Measurements from ENCODE around the gene PDZD7. TPM values are rescaled to one million over a fixed set of nuclear protein-coding genes. Genes with fewer than 3 reads are reported as not detected.

Gene PDZD7
- total and polyA plus RNA-seq, 2 of the 8 experiments (the other 6 are each of a cell fraction or from before 2014, with no cell fraction given), result 0.88 to 1.6 TPM

- Histone ChIP-seq H3K14ac (ENCODE audit: insufficient read length) (no peak overlapping the region), H3K18ac (ENCODE audit: extremely low read depth, low read length) (no peak overlapping the region), H4K8ac (ENCODE audit: extremely low read depth, insufficient read depth, low read length) (no peak overlapping the region), H3K56ac (replicated peaks; ENCODE audit: insufficient read length, low read depth, low read length) (no peak overlapping the region), H3K27me3 (replicated peaks in 1 of 4; ENCODE audit: control insufficient read depth in 3 of 4, extremely low read depth in 1 of 4, insufficient read depth in 3 of 4, low read length in 3 of 4) (no peaks in the 10 kb centered on the region), H3K79me1 (ENCODE audit: low read depth, low read length) (no peaks in the 10 kb centered on the region), H3K27ac (ENCODE audit: low read depth, low read length) (no peak overlapping the region), H4K5ac (ENCODE audit: insufficient read length, low read depth, low read length) (no peak overlapping the region), H2AK5ac (ENCODE audit: low read depth, low read length) (no peak overlapping the region), H3K9ac (replicated peaks in 1 of 4; ENCODE audit: extremely low read depth in 1 of 4, low read depth in 3 of 4, low read length in 3 of 4) (no peak overlapping the region), H2AFZ (ENCODE audit: low read length) (no peak overlapping the region), H4K20me1 (replicated peaks in 1 of 2; ENCODE audit: control insufficient read depth in 1 of 2, insufficient read depth in 2 of 2, low read length in 2 of 2) (no peaks in the 10 kb centered on the region), H2BK20ac (ENCODE audit: low read length) (no peak overlapping the region), H3K23ac (ENCODE audit: insufficient read length) (no peak overlapping the region), H4K91ac (replicated peaks; ENCODE audit: insufficient read length, low read length) (no peak overlapping the region), H3K23me2 (ENCODE audit: low read depth, low read length) (no peaks in the 10 kb centered on the region), H2BK15ac (ENCODE audit: low read length) (no peak overlapping the region), H3K9me3 (ENCODE audit: insufficient read depth in 2 of 2, low read depth in 1 of 2, low read length in 1 of 2) (no peaks in the 10 kb centered on the region), H3K4me2 (ENCODE audit: insufficient read depth in 1 of 2, low read depth in 2 of 2, low read length in 2 of 2) (no peak overlapping the region), H2BK5ac (ENCODE audit: low read depth, low read length) (no peak overlapping the region), H2BK120ac (replicated peaks; ENCODE audit: low read depth, low read length) (no peak overlapping the region), H3K4ac (replicated peaks; ENCODE audit: insufficient read length, low read depth, low read length) (no peak overlapping the region), H2BK12ac (ENCODE audit: low read depth, low read length) (no peak overlapping the region), H3K79me2 (ENCODE audit: control insufficient read depth in 1 of 2, insufficient read depth in 2 of 2, low read length in 2 of 2) (no peaks in the 10 kb centered on the region), H3K36me3 (ENCODE audit: control insufficient read depth in 2 of 4, insufficient read depth in 4 of 4, low read length in 3 of 4) (peaks cover 0 to 29% (median 3%) of the 10 kb centered on the region in 4 experiments; a peak in 4 of 8 replicates), H3K4me3 (ENCODE audit: extremely low read depth in 1 of 4, insufficient read depth in 2 of 4, low read depth in 3 of 4, low read length in 4 of 4) (no peak overlapping the region), H3K4me1 (replicated peaks in 1 of 4; ENCODE audit: control insufficient read depth in 3 of 4, insufficient read depth in 4 of 4, low read length in 3 of 4) (no peaks in the 10 kb centered on the region)
- no peak for DNase-seq (ENCODE audit: low read depth in 1 of 2, low spot score in 2 of 2)
- WGBS, 2 experiments (ENCODE audit: extremely low coverage in 1 of 2, insufficient coverage in 1 of 2, insufficient read length in 1 of 2, insufficient replicate concordance in 2 of 2, low coverage in 1 of 2, low lambda C conversion rate in 2 of 2, missing lambda C conversion rate in 1 of 2), result 86% methylated on average over 4 of the region's 4 CpGs; no CpG with 5 or more reads in 1 of the 2 experiments
- ChIA-PET CTCF (ENCODE audit: partially characterized antibody) (interaction anchor here (1.1 to 1.3 kb wide), 2 partner anchors 29 to 52 kb away, joined by 5 read pairs; no protein-coding TSS in a partner anchor), POLR2A (ENCODE audit: partially characterized antibody) (interaction anchor here (1.0 to 2.1 kb wide), 2 partner anchors 10 to 14 kb away, joined by 3 to 4 read pairs; no protein-coding TSS in a partner anchor)
- FAIRE-seq, result no peak
- TF ChIP-seq CTCF (IDR thresholded peaks at IDR 0.05; ENCODE audit: control extremely low read depth in 1 of 3, insufficient read depth in 1 of 3, low read depth in 1 of 3, low read length in 3 of 3) (no peak), MAX (IDR thresholded peaks at IDR 0.05) (no peak), ASH2L (IDR thresholded peaks at IDR 0.05; ENCODE audit: low read length) (no peak), ZNF274 (IDR thresholded peaks at IDR 0.05; ENCODE audit: borderline replicate concordance, extremely low read depth, low read length) (no peak), RBBP5 (IDR thresholded peaks at IDR 0.05; ENCODE audit: borderline replicate concordance, low read depth, low read length) (no peak), GTF2F1 (IDR thresholded peaks at IDR 0.05; ENCODE audit: borderline replicate concordance, low read depth, low read length) (no peak), CBX8 (IDR thresholded peaks at IDR 0.05; ENCODE audit: borderline replicate concordance, low read depth, low read length) (no peak), ATF2 (IDR thresholded peaks at IDR 0.05; ENCODE audit: low read length) (no peak)
These were observed 68.4 kb downstream of the PDZD7 start for GRCh38 chr10:100962351-100963080.

All from H1 (cell line).